Hepatocyte (in vitro differentiated cells): ENCODE measurements around the gene PRMT7. TPM values are rescaled to one million over a fixed set of nuclear protein-coding genes. Genes with fewer than 3 reads are reported as not detected.

Source experiments
- DNase-seq: peaks from one replicate; pipeline ENCODE4 v3.0.0-alpha.2; 2016; ENCODE audit warnings: low spot score
- H2AFZ ChIP-seq: fragments of 200-600 bp; sonication (generic); 2 replicates; pipeline ENCODE4 v1.6.0; 2016; ENCODE audit warnings: antibody characterized with exemption, mild to moderate bottlenecking
- H3K27ac ChIP-seq: fragments of 200-600 bp; sonication (generic); 2 replicates; pipeline ENCODE4 v1.5.1; 2016; ENCODE audit warnings: mild to moderate bottlenecking
- H3K27me3 ChIP-seq: fragments of 200-600 bp; sonication (generic); 2 replicates; pipeline ENCODE4 v1.6.1; 2016
- H3K36me3 ChIP-seq: fragments of 200-600 bp; sonication (generic); replicated peaks from 2 replicates; pipeline ENCODE4 v1.5.1; 2016; ENCODE audit warnings: low read depth; ENCODE audit not compliant: insufficient read depth
- H3K4me1 ChIP-seq: fragments of 200-600 bp; sonication (generic); 2 replicates; pipeline ENCODE4 v1.5.1; 2016; ENCODE audit warnings: mild to moderate bottlenecking, moderate library complexity; ENCODE audit not compliant: insufficient read depth
- H3K4me2 ChIP-seq: fragments of 200-600 bp; sonication (generic); 2 replicates; pipeline ENCODE4 v1.6.0; 2016
- H3K4me3 ChIP-seq: fragments of 200-600 bp; sonication (generic); 2 replicates; pipeline ENCODE4 v1.5.1; 2016; ENCODE audit warnings: mild to moderate bottlenecking
- H3K79me2 ChIP-seq: fragments of 200-600 bp; sonication (generic); 2 replicates; pipeline ENCODE4 v1.6.0; 2017; ENCODE audit warnings: mild to moderate bottlenecking
- H3K9me2 ChIP-seq: fragments of 200-600 bp; sonication (generic); replicated peaks from 2 replicates; pipeline ENCODE4 v1.6.0; 2017; ENCODE audit warnings: mild to moderate bottlenecking; ENCODE audit not compliant: insufficient read depth
- H3K9me3 ChIP-seq: fragments of 200-600 bp; sonication (generic); 2 replicates; pipeline ENCODE4 v1.5.1; 2016; ENCODE audit warnings: low read depth, mild to moderate bottlenecking
- H4K20me1 ChIP-seq: fragments of 200-600 bp; sonication (generic); 2 replicates; pipeline ENCODE4 v1.6.0; 2016; ENCODE audit warnings: mild to moderate bottlenecking; ENCODE audit not compliant: insufficient read depth, poor library complexity, severe bottlenecking
- CTCF ChIP-seq: fragments of 200-600 bp; sonication (generic); IDR thresholded peaks from 2 replicates; pipeline ENCODE4 v1.5.1; 2016; ENCODE audit warnings: antibody characterized with exemption, mild to moderate bottlenecking; ENCODE audit not compliant: poor library complexity
- EZH2 ChIP-seq: fragments of 200-600 bp; sonication (generic); IDR thresholded peaks from 2 replicates; pipeline ENCODE4 v1.6.1; 2016; ENCODE audit warnings: antibody characterized with exemption, mild to moderate bottlenecking, borderline replicate concordance
- EZH2phosphoT487 ChIP-seq: fragments of 200-600 bp; sonication (generic); IDR thresholded peaks from one replicate; pipeline ENCODE4 v1.6.1; 2018; ENCODE audit warnings: antibody characterized with exemption, mild to moderate bottlenecking, low read depth, moderate library complexity; ENCODE audit not compliant: unreplicated experiment, severe bottlenecking
- WGBS: methylation state at CpG from one replicate; pipeline ENCODE4 v1.1.6; 2016; ENCODE audit warnings: low lambda C conversion rate; ENCODE audit errors: missing lambda C conversion rate; 5-methylcytosine and 5-hydroxymethylcytosine counted together
- polyA plus RNA-seq: library from polyadenylated mRNA; unstranded; fragments of >200 nt; fragmentation: Nextera tagmentation; extraction: Ambion mirVana; gene quantifications from 2 replicates; pipeline ENCODE4 v1.2.1, GENCODE V29; 2016
- total RNA-seq: library from RNA; depleted of rRNA; stranded (reverse); fragments of >200 nt; gene quantifications from 2 replicates; pipeline ENCODE4 v1.2.3, GENCODE V29; 2014

Gene PRMT7
- total and polyA plus RNA-seq, 2 experiments from 2014 or later = 41.1 to 43.6 TPM

- H3K79me2 ChIP-seq = no peaks in the 10 kb centered on the region
- H3K36me3 ChIP-seq = no peaks in the 10 kb centered on the region
- no peak overlapping the region for H3K4me2 ChIP-seq
- TF ChIP-seq EZH2 (no peak), EZH2phosphoT487 (no peak), CTCF (no peak)
- no peak overlapping the region for H2AFZ ChIP-seq
- no peak overlapping the region for H3K4me3 ChIP-seq
- no peaks in the 10 kb centered on the region for H4K20me1 ChIP-seq
- no peak for DNase-seq
- H3K4me1 ChIP-seq = no peaks in the 10 kb centered on the region
- no peaks in the 10 kb centered on the region for H3K27me3 ChIP-seq
- WGBS = 98% methylated on average over 11 of the region's 11 CpGs
- H3K9me2 ChIP-seq = no peaks in the 10 kb centered on the region
- no peaks in the 10 kb centered on the region for H3K9me3 ChIP-seq
- H3K27ac ChIP-seq = no peak overlapping the region
Measured at GRCh38 chr16:68375801-68376536, 65.2 kb downstream of the PRMT7 start.

- H4K20me1 ChIP-seq = no peaks in the 10 kb centered on the region
- H3K27me3 ChIP-seq = no peaks in the 10 kb centered on the region
- TF ChIP-seq CTCF (no peak), EZH2 (no peak), EZH2phosphoT487 (no peak)
Measured at GRCh38 chr16:68376590-68376989, 65.8 kb downstream of the PRMT7 start.

GRCh38 chr16:68377221-68377620 lies 66.4 kb downstream of the PRMT7 start:
- Histone ChIP-seq H3K4me2 (no peak overlapping the region), H3K4me3 (no peak overlapping the region), H3K36me3 (no peaks in the 10 kb centered on the region), H3K4me1 (no peaks in the 10 kb centered on the region), H3K79me2 (no peaks in the 10 kb centered on the region), H2AFZ (no peak overlapping the region), H4K20me1 (no peaks in the 10 kb centered on the region), H3K9me3 (no peaks in the 10 kb centered on the region), H3K27me3 (no peaks in the 10 kb centered on the region), H3K27ac (no peak overlapping the region), H3K9me2 (no peaks in the 10 kb centered on the region)
- no peak for DNase-seq
- TF ChIP-seq CTCF (no peak), EZH2phosphoT487 (no peak), EZH2 (no peak)
- WGBS = 96% methylated on average over 7 of the region's 7 CpGs

More at GRCh38 chr16:68376590-68376989, 65.8 kb downstream of the PRMT7 start:
- Histone ChIP-seq H3K4me2 (no peak overlapping the region), H3K4me1 (no peaks in the 10 kb centered on the region), H3K79me2 (no peaks in the 10 kb centered on the region), H3K4me3 (no peak overlapping the region), H3K9me2 (no peaks in the 10 kb centered on the region), H3K27ac (no peak overlapping the region), H2AFZ (no peak overlapping the region), H3K36me3 (no peaks in the 10 kb centered on the region), H3K9me3 (no peaks in the 10 kb centered on the region)
- no peak for DNase-seq
- 96% methylated on average over 6 of the region's 6 CpGs for WGBS
